Colon (tissue), 2 donors: ENCODE results near the gene NCAPD3.
"Not testable (repeated sequence)": the region's sequence is repeated elsewhere in the genome, so short reads cannot be mapped to it uniquely, and the experiment has no call there.

ENCODE experiments used
- FAIRE-seq: peaks from 2 replicates; lab custom pipeline; 2012; peaks lifted over from hg19 to GRCh38; lab: Jason Lieb, UNC
- donor health status: control.
- donor health status: control.

The NCAPD3 gene

GRCh38 chr11:134223836-134224709 lies at the start of gene NCAPD3, which contains the start of gene VPS26B:
TSS of gene NCAPD3 (minus strand) at chr11:134223967. CDS start at chr11:134223926, 41 bp downstream.
TSS of gene VPS26B (plus strand) at chr11:134224671. CDS start at chr11:134225123, 452 bp downstream.
- FAIRE-seq = no peak

DNA sequence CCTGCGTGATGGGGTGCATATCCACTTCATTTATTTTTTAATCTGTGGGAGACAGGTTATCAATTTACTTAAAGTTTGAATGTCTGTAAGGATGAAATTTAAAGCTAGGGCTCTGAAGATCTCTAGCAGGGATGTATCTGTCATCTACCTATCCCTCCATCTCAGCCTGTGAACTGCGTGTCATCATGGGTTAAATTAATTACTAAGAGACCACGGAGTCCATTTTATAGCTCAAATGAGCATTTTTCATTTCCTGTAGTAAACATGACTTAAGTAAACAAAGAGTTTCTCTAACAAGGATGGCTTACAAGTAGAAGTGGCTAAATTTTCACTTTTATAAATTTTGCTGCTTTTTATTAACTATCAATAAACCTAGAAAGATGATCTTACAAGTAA lies 49.5 kb upstream of the NCAPD3 start:
- no peak for FAIRE-seq

DNA sequence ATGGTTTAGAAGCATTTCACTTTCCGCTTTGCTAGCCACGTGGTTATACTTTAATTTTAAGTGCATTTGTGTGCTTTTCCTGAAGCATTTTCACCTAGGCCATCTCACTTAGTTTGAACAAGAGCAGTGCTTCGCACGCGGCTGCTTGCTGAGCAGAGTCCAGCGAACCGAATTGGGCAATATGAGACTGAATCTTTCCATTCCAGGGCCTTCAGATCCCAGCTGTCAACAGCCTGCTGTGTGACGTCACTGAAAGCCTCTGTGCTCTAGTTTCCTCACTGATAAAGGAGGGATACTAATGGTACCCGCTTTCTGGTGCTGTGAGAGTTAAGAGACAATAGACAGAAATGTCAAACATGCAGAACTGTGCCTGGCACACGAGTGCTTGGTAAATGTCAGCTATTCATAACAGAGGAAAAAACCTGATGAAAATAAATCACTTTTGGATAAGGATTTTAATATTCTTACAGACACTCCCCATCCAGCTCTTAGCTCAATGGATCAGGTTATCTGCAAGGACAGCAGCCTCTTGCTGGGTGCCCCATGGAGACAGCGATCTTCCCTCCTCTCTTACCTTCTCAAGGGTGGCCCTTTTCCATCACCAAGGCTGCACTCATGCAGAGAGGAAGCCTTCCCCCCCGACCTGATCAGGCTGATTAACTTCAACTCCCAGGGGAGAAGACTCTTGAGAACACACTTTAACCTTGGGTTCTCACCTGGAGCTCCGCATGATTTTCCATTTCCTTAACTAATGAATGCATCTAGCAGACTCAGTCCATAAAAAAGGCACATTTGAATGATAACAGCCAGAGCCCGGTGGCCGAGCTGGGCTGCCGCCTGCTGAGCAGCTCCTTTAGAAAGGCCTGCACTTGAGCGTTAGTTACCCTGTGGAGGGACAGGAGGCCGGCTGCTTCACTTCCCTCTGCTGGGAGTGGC lies 48.9 kb upstream of the NCAPD3 start:
- no peak for FAIRE-seq

- FAIRE-seq = no peak
Observed at GRCh38 chr11:134271978-134272377, 48.2 kb upstream of the NCAPD3 start.

GRCh38 chr11:134270250-134270714 lies 46.5 kb upstream of the NCAPD3 start:
- no peak for FAIRE-seq

DNA sequence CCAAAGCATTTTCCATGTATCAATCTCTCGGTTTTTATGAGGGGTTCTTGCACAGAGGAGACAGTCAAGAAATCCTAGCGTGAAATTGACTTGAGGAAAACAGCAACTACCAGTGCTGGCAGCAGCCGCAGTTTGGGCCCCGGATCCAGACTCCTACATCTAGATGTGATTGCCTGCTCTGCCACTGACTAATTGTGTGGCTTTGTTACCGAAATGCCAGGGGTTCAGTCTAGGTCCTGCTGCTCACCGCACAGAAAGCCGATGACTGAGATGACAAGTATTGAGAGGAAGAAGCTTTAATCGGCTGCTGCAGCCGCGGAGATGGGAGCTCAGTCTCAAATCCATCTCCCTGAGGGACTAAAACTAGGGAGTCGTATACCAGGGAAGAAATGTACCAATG lies 44.2 kb upstream of the NCAPD3 start:
- FAIRE-seq = no peak

GRCh38 chr11:134267461-134267860 lies 43.7 kb upstream of the NCAPD3 start:
- FAIRE-seq = no peak

GRCh38 chr11:134266841-134267251 lies 43.1 kb upstream of the NCAPD3 start:
- no peak for FAIRE-seq

GRCh38 chr11:134266440-134266839 lies 42.7 kb upstream of the NCAPD3 start:
- no peak for FAIRE-seq

DNA sequence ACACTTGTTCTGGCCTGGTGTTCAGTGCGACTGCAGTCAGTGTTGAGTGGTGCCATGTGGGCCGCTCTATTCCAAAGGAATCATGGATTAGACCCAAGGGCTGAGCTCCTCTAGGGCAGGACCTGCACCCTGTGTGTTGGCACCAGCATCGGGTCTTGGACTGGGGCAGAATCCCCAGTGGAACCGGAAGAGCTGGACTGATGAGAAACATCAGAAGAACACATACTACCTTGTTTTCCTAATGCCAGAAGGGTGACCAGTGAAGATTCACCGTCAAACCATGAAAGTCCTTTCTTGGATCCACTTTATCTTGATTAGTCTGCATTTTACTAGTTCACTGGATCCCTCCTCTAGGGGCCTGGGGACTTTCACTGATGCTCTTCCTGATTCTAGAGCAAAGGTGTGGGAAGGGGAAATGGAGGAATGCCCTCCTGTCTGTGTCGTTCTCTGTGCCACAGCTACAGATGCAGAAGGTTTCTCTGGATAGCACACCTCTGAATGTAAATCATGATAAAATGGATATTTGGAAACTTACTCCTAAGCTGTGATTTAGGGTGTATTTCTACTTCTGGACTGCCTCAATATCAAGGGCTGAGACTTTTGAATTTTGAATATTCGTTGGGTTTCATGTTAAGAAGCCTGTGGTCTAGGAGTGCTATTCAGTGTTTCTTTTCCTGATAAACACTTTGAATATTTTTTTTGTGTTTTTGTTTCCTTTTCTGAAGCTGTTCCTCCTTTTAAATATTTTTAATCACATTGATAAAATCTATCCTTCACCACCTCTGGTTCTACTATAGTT lies 41.4 kb upstream of the NCAPD3 start:
- FAIRE-seq = no peak

DNA sequence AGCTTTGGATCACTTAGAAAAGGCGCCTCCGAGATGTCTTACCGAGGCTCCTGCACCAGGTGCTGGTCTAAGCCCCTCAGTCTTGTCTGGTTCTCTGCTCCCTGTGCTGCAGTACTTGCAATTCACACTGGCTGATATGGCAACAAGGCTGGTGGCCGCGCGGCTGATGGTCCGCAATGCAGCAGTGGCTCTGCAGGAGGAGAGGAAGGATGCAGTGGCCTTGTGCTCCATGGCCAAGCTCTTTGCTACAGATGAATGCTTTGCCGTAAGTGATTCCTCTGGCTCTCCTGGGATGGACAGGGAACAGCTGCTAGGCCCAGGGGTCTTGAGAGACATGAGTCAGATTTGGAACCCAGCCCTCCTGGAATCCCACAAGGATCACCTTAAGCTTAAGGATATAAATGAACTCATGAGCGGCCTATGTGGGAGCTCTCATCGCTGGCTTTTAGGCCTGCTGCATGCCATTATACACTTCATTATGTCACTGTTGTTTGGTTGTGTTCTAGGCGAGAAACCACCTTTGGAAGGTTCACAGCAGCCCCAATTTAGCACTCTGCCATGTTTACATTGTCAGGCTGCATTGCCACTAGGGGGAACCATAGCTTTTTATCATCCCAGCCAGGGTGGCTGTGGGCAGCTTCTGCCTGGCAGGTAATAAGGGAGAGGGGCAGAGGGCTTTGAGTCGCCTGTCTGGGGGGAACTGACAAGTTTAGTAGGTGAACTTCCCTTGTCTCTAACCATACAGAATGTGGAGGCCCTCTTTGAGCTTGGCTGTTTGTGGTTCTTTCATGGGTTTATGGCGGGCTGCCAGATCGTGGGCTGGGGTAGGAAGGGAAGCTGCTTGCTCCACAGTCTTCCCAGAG lies 38.1 kb upstream of the NCAPD3 start:
- no peak for FAIRE-seq

DNA sequence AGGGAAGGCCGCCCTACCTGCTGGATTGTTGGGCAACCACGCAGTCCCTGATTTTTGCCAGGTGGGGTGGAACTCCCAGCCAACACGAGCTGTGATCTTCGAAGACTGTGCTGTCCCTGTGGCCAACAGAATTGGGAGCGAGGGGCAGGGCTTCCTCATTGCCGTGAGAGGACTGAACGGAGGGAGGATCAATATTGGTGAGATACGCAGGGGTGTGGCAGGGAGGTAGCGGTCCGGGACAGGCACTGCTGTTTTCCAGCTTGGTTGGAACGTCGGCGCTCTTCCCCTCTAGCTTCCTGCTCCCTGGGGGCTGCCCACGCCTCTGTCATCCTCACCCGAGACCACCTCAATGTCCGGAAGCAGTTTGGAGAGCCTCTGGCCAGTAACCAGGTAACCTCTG lies 37.2 kb upstream of the NCAPD3 start:
- FAIRE-seq = no peak

- FAIRE-seq = no peak
Observed at GRCh38 chr11:134260503-134260902, 36.7 kb upstream of the NCAPD3 start.

DNA sequence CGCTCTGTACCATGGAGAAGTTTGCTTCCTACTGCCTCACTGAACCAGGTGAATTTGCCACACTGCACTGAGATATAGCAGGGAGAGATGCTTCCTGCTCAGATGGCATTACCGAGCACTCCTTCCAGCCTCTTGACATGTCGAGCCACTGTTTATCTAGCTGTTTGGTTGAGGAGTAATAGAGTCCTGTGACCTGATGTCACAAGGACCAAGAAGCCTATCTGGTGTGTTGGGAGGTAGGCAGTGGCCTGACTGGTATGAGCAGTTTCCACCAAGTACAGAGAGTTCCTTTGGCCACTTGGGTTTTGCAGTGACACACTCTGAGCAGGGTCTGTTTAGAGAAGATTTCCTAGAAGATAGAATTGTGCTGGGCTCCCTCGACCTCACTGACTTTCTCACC lies 34.8 kb upstream of the NCAPD3 start:
- no peak for FAIRE-seq

DNA sequence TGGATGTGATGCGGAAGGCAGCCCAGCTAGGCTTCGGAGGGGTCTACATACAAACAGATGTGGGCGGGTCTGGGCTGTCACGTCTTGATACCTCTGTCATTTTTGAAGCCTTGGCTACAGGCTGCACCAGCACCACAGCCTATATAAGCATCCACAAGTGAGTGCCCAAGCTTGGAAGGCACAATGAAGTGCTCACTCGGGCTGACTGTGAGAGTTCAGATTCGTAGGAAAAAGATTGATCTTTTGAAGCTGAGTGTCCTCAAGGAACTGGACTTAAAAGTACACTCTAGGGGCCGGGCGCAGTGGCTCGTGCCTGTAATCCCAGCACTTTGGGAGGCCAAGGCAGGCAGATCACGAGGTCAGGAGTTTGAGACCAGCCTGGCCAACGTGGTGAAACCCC lies 33.3 kb upstream of the NCAPD3 start:
- no peak for FAIRE-seq

DNA sequence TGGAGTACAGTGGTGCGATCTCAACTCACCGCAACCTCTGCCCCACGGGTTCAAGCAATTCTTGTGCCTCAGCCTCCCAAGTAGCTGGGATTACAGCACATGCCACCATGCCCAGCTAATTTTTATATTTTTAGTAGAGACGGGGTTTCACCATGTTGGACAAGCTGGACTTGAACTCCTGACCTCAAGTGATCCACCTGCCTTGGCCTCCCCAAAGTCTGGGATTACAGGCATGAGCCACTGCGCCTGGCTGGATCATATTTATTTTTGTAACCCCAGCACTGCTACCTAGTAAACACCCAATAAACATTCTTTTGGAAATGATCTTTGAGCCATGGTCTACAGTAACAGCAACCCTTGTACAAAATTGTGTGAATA lies 31.4 kb upstream of the NCAPD3 start:
- not testable (repeated sequence) for FAIRE-seq

- no peak for FAIRE-seq
Observed at GRCh38 chr11:134254433-134255183, 30.8 kb upstream of the NCAPD3 start.

DNA sequence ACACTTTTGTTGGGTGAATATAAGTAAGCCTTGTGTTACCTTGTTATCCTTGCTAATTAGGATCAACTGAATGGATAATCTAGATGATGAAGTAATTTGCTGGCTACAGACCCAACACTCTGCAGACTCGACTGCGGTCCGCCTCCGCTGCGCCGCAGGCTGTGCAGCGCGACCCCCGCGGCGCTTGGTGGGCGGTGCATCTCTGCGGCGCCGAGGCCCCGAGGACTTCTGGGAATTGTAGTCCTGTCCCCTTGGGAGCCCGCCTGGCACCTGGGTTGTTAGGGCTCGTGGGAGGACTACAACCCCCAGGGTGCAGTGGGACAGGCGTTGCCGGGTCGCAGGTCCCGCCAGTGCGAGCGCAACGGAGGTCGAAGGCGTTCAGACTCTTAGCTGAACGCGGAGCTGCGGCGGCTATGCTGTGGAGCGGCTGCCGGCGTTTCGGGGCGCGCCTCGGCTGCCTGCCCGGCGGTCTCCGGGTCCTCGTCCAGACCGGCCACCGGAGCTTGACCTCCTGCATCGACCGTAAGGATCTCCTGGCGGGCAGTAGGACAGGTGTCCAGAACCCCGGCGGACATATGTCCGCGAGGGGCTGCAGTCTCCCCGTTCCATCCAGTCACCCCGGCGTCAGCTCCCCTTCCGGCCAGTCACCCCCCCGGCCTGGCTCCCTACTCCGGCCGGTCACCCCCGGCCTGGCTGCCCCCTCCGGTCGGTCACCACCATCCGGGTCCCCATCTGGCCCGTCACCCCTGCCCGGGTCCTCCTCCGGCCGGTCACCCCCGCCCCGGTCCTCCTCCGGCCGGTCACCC lies 29.6 kb upstream of the NCAPD3 start, which contains the start of the genes ACAD8 and THYN1:
TSS of gene ACAD8 (plus strand) at position 381 of the 806 bp plus-strand sequence. CDS start at position 414, 33 bp downstream.
TSS of gene THYN1 (minus strand) at position 165 of the 806 bp plus-strand sequence. CDS start 470 bp downstream, outside the sequence.
- FAIRE-seq = no peak
